SH-SY5Y (cell line): ENCODE data around the gene ANO6.

ENCODE experiments used
- GATA2 ChIP-seq: IDR thresholded peaks from 2 replicates; pipeline ENCODE4 v1.6.1; 2011; ENCODE audit warnings: mild to moderate bottlenecking, low read depth, low read length
- GATA3 ChIP-seq: IDR thresholded peaks from 2 replicates; pipeline ENCODE4 v1.6.1; 2011; ENCODE audit warnings: low read depth, mild to moderate bottlenecking, low read length, moderate library complexity

The ANO6 gene, protein sequence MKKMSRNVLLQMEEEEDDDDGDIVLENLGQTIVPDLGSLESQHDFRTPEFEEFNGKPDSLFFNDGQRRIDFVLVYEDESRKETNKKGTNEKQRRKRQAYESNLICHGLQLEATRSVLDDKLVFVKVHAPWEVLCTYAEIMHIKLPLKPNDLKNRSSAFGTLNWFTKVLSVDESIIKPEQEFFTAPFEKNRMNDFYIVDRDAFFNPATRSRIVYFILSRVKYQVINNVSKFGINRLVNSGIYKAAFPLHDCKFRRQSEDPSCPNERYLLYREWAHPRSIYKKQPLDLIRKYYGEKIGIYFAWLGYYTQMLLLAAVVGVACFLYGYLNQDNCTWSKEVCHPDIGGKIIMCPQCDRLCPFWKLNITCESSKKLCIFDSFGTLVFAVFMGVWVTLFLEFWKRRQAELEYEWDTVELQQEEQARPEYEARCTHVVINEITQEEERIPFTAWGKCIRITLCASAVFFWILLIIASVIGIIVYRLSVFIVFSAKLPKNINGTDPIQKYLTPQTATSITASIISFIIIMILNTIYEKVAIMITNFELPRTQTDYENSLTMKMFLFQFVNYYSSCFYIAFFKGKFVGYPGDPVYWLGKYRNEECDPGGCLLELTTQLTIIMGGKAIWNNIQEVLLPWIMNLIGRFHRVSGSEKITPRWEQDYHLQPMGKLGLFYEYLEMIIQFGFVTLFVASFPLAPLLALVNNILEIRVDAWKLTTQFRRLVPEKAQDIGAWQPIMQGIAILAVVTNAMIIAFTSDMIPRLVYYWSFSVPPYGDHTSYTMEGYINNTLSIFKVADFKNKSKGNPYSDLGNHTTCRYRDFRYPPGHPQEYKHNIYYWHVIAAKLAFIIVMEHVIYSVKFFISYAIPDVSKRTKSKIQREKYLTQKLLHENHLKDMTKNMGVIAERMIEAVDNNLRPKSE

DNA sequence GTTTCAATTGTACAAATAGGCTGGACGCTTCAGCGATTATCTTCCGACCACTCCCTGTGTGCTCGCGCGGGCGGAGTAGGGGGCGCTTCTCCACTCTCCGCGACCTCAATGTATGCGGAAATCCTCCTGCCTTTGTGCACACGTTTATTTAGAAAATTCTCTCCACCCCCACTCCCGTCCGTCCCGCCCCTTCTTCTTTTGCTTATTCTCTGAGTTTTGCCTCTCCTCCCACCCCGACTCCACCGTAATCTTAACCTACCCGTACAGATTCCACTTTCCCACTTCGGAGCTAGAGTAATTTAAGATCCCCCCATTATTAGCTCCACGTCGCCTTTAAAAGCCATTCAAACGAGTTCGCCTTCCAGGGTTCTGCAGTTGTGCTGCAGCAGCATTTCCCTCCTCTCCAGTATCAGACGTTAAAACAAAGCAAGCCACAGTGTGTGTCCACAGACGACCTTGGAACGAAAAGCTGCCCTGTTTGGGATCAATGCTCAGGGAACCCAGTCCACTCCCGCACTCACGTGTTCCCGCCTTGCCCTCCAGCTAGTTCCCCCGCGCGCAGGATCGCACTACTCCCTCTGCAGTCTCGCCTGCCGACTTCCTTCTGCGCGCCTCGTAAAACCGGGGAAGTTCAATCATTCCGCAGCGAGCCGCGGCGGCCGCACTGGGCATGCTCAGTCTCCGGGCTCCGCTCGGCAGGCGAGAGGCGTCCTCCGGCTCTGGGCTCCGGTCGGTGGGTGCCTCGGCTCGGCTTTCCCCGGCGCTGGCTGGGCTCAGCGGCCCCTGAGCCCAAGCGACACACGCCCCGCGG lies at the start of gene ANO6:
TSS of gene ANO6 (plus strand) at position 677 of the 811 bp plus-strand sequence. CDS start 227 bp downstream, outside the sequence.
- TF ChIP-seq GATA3: no peak
- TF ChIP-seq GATA2: no peak

DNA sequence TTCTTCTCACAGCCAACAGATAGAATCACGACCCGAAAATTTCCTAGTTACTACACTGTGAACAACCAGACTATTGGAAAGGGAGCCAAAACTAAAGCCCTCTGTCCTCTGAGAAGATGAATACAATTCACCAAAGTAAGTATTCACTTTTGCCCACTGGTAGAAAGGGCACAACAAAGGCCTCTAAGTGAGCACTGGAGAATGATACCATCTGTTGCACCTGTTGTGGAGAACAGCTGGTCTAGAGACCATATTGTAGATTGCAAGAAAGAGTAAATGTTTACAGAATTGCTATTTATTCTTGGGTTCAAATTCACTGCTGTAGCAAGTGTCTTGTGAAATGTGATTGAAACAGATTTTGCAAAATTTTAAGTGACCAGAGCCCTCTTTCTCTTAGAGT lies 46.9 kb upstream of the ANO6 start:
- TF ChIP-seq GATA3: no peak
- TF ChIP-seq GATA2: no peak

DNA sequence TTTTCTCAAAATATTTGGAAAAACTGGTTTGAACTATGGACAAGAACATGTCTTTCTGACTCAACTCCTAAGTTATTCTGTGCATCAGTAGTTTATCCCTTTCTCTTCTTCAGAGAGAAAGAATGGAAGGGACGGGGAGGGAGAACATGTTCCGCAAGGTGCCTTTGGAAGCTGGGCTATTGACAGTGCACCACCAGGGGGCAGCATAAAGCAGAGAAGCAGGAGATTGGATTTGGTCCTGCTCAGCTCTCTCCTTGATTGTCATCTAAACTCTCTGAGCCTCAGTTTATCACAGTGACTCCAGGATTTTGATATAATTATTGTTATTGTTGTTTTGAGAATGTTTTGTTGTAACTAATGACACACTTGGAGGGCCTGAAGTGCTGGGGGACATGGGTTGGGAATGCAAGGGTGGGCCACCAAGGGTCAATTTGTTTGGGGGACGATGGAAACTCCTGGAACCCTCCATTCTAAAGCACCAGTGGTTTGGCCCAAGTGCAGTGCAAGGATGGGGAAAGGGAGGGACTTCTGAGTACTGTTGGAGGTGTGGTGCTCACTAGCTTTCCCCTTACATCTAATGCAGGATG lies 45.3 kb upstream of the ANO6 start:
- TF ChIP-seq GATA3 (no peak), GATA2 (no peak)

DNA sequence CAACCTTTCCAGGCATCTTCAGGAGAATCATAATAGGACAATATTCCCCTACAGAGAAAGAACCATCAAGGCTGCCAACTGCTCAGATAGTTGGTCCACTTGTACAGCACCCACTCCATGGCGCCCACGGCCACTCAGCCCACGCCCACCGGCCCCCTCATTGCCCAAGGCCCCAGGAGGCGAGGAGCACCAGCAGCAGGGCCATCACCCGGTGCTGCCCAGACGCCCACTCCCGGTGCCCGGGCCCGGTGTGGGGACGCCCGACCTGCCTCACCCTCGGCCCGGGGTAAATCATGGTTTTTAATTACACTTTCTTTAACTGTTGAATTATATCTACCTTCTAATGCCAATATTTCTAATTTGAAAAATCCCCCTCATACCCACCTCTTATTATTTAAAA lies 41.3 kb upstream of the ANO6 start:
- TF ChIP-seq GATA2: no peak
- no peak for TF ChIP-seq GATA3

DNA sequence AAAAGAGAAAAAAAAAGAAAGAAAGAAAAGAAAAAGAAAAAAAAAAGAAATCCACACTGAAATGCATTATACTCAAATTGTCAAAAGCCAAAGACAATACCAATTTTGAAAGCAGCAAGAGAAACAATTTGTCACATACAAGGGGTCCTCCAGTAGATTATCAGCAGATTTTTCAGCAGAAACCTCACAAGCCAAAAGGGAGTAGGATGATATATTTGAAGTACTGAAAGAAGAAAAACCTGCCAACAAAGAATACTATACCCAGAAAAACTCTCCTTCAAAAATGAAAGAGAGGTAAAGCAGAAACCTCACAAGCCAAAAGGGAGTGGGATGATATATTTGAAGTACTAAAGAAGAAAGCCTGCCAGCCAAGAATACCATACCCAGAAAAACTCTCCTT lies 37.1 kb upstream of the ANO6 start:
- no peak for TF ChIP-seq GATA2
- no peak for TF ChIP-seq GATA3

DNA sequence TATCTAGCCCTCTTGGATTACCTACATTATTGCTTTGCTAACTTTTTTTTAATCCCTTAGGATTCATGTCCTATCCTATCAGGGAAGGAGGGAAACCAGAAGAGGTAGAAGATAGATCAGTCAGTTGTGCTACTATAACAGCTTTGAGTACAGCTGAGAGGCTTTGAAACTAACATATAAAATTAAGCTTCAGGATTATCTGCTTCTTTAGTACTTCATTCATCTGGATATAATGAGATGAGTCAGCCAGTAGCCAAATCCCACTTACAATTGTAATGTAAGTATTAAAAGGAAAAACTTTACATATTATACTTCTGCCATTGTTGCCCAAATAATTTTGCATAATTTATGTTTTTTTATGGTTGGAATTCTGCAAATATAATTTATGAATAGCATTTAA lies 33.4 kb upstream of the ANO6 start:
- TF ChIP-seq GATA2 (no peak), GATA3 (no peak)

DNA sequence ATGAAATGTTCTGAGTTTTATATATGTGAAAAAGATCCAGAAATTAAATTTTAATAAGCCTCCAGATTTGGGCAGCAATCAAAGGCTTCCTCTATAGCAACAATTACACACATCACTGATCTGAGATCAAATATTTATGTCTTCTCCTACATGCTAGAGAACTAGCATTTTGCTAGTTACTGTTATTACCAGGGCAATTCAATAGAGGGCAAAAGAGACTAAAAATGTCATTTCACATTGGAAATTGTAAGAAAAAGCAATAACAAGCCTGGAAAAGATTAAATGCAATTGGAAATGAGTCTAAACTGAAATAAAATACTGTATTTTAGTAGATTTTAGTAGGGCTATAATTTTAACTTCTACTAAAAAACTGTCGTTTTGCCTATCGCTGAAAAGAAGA lies 32.6 kb upstream of the ANO6 start:
- TF ChIP-seq GATA2: no peak
- TF ChIP-seq GATA3: no peak

DNA sequence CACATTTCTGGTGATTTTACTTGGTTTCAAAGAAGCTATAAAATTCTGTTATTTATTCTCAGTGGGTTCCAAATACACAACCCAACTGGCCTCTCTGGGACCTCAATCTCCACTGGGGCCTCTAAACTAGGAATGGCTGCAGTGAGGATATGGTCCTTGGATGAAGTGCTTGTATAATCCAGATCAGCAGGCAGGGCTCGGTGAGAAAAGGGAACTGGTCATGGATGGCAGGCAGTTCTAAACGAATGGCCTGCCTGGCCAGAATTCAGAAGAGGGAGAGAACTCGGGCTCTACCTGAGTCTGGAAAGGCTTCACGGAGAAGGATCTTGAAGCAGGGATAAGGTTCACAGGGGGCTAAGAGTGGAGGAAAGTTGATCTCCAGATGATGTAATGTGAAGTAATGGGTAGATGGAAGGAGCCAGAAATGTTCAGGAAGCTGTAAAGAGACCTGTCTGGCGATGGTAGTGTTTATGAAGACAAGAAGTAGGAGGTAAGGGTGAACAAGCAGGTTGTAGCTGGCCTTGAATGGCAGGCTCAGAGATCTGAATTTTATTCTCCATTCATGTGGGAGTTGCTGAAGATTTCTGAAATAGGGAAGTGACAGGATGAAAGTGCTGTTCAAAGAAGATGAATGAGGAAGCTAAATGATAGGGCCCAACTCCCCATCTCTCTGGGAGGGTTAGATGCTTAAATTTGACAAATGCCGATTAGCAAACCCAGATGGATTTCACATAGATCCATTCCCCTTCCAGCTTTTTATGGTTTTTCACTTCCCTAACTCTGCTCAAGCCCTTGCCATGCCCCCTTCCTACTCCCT lies 31.5 kb upstream of the ANO6 start:
- no peak for TF ChIP-seq GATA2
- no peak for TF ChIP-seq GATA3

DNA sequence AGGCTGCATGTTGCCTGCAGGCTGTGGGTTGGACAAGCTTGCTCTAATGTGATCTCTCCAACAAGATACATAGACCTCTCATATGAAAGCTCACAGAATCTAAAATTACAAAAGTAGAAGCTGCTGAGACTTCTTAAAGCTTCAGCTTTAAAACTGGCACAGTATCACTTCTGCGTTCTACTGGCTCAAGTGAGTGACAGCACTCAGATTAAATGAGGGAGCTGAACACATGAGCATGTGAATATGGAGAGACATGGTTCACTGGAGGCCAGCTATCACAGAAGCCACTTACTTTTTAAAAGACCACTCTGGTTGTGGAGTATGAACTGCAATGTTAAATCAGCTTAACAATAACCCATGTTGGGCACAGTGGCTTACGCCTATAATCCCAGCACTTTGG lies 29.1 kb upstream of the ANO6 start:
- no peak for TF ChIP-seq GATA3
- no peak for TF ChIP-seq GATA2

DNA sequence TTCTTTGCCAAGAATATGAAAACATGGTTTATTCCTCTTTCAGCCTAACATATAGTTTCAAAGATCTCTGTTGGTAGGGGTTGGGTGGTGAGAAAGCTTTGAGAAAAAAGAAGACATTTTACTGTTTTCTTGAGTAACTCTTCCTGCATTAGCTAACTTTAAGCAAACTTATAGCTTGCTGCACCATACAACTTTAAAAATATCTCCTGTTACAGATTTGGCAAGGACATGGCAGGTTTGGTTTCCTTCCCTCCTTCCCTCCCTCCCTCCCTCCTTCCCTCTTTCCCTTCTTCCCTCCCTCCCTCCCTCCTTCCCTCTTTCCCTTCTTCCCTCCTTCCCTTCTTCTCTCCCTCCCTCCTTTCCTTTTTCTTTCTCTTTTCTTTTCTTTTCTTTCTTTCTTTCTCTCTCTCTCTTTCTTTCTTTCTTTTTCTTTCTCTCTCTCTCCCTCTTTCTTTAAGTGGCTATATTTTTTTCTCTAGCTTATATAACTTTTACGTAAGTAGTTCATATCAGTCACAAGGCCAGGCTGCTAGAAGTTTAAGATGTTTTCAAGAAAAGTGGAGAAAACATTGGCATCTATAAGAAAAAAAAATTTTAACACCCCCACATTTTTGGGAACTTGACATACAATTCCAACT lies 26.0 kb upstream of the ANO6 start:
- TF ChIP-seq GATA3: no peak
- TF ChIP-seq GATA2: no peak

DNA sequence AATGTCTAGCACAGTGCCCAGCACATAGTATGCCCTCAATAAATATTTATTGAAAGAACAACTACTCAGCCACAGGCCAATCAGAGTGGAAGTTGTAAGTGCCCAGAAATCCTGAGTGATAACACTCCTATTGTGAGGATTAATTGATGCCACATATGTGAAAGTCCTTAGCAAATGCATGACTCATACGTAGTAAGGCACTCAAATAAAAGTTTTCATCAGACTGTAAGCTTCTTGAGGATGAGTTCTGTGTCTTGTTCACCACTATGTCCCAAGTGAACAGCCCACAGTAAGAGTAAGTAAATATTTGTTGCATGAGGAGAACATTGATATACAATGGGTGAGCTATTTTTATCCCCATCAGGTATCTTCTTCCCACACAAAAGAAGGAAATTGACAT lies 24.7 kb upstream of the ANO6 start:
- TF ChIP-seq GATA2: no peak
- TF ChIP-seq GATA3: no peak

DNA sequence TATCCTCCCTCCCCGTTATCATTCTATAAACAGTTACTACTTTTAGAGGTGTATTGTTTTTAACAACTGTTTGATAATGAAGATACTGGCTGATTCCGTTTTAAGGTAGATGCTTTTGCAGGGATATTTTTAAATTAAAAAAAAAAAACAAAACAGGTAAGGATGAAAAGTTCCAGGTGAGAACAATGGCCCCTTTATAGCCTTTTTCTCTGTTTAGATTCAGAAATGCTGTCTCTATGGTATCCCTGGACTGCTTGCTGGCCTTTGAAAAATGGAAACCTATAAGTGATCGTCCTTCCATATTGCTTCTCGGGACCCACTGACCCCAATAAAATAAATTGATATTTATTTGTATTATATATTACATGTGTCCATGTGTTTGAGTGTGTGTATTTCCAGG lies 23.2 kb upstream of the ANO6 start:
- TF ChIP-seq GATA3 (no peak), GATA2 (no peak)
